HCT116 (cell line): Measurements from ENCODE around the gene PSMD3.
A peak's percentile ranks its signal among the peaks of the same experiment; 100 is the strongest.

Source experiments
- CTCF ChIP-seq, 3 experiments: fragments of 200-600 bp in 1 of 3; sonication (generic) in 1 of 3; IDR thresholded peaks in 2 of 3; conservative IDR thresholded peaks in 1 of 3; 2 replicates each; pipeline ENCODE4 v1.5.1; 2012 to 2017; ENCODE audit warnings: low read depth in 2 of 3, low read length in 2 of 3, antibody characterized with exemption in 1 of 3, borderline replicate concordance in 1 of 3, control low read depth in 1 of 3, mild to moderate bottlenecking in 1 of 3, mixed read lengths in 1 of 3, mixed run types in 1 of 3, moderate library complexity in 1 of 3; ENCODE audit not compliant: insufficient read depth in 1 of 3
- MAX ChIP-seq: IDR thresholded peaks from 2 replicates; pipeline ENCODE4 v1.6.1; 2012
- POLR2A ChIP-seq: IDR thresholded peaks from 2 replicates; pipeline ENCODE4 v1.7.0; 2011; ENCODE audit warnings: borderline replicate concordance; ENCODE audit not compliant: insufficient read depth, insufficient read length; ENCODE audit errors: extremely low read depth
- POLR2AphosphoS5 ChIP-seq: IDR thresholded peaks from 2 replicates; pipeline ENCODE4 v1.6.1; 2011; ENCODE audit warnings: mild to moderate bottlenecking, low read depth, low read length, moderate library complexity
- SIN3A ChIP-seq: IDR thresholded peaks from 2 replicates; pipeline ENCODE4 v1.6.1; 2012; ENCODE audit warnings: low read depth
- ZFX ChIP-seq: fragments of 450-650 bp; IDR thresholded peaks from 2 replicates; pipeline ENCODE4 v1.6.1; 2017

GRCh38 chr17:39952680-39953470 lies 27.7 kb upstream of the PSMD3 start:
- TF ChIP-seq CTCF (IDR thresholded peaks at IDR 0.05 in 2 of 3, conservative IDR thresholded peaks at IDR 0.05 in 1 of 3; ENCODE audit: borderline replicate concordance in 1 of 3, insufficient read depth in 1 of 3, low read depth in 2 of 3, low read length in 2 of 3), result no peak
- peak; percentile 74 for TF ChIP-seq POLR2AphosphoS5
- no peak for TF ChIP-seq SIN3A
- no peak for TF ChIP-seq ZFX
- TF ChIP-seq MAX, result no peak
- no peak for TF ChIP-seq POLR2A
